H1 (cell line): Measurements from ENCODE around the gene RPP25L. TPM values are rescaled to one million over a fixed set of nuclear protein-coding genes. Genes with fewer than 3 reads are reported as not detected.

Experiments
- CTCF ChIA-PET: fragments of 300-600 bp; sonication (Branson Sonifier 250); formaldehyde crosslinking; loops from one replicate; lab custom pipeline; 2021; ENCODE audit not compliant: partially characterized antibody; lab: Charles Lee
- POLR2A ChIA-PET: fragments of 300-600 bp; sonication (Branson Sonifier 250); formaldehyde crosslinking; loops from one replicate; lab custom pipeline; 2021; ENCODE audit warnings: inconsistent platforms; ENCODE audit not compliant: partially characterized antibody; lab: Charles Lee
- DNase-seq, 2 experiments: peaks; one replicate each; pipeline versions ENCODE4 v3.0.0 to v3.0.0-alpha.2; 2010 to 2022; ENCODE audit warnings: low spot score in 2 of 2, low read depth in 1 of 2, mixed read lengths in 1 of 2
- FAIRE-seq: peaks from 2 replicates; lab custom pipeline; 2011; peaks lifted over from hg19 to GRCh38; lab: Jason Lieb, UNC
- H2AFZ ChIP-seq: 2 replicates; pipeline ENCODE4 v1.8.1; 2012; ENCODE audit warnings: low read length, inconsistent platforms
- H2AK5ac ChIP-seq: 2 replicates; pipeline ENCODE4 v1.6.1; 2013; ENCODE audit warnings: low read depth, low read length
- H2BK120ac ChIP-seq: replicated peaks from 2 replicates; pipeline ENCODE3; 2013; ENCODE audit warnings: low read depth, low read length, inconsistent platforms
- H2BK12ac ChIP-seq: 2 replicates; pipeline ENCODE4 v1.6.1; 2013; ENCODE audit warnings: low read depth, low read length
- H2BK15ac ChIP-seq: 2 replicates; pipeline ENCODE4 v1.6.1; 2013; ENCODE audit warnings: low read length
- H2BK20ac ChIP-seq: 2 replicates; pipeline ENCODE4 v1.6.1; 2013; ENCODE audit warnings: low read length
- H2BK5ac ChIP-seq: 2 replicates; pipeline ENCODE4 v1.6.1; 2013; ENCODE audit warnings: low read depth, low read length
- H3K14ac ChIP-seq: 2 replicates; pipeline ENCODE4 v1.6.1; 2013; ENCODE audit warnings: inconsistent platforms; ENCODE audit not compliant: insufficient read length
- H3K18ac ChIP-seq: 2 replicates; pipeline ENCODE4 v1.6.1; 2013; ENCODE audit warnings: low read length; ENCODE audit errors: extremely low read depth
- H3K23ac ChIP-seq: 2 replicates; pipeline ENCODE4 v1.6.1; 2013; ENCODE audit warnings: inconsistent platforms; ENCODE audit not compliant: insufficient read length
- H3K23me2 ChIP-seq: 2 replicates; pipeline ENCODE4 v1.6.1; 2013; ENCODE audit warnings: low read depth, low read length
- H3K27ac ChIP-seq: 2 replicates; pipeline ENCODE4 v1.6.1; 2011; ENCODE audit warnings: low read depth, low read length, inconsistent platforms
- H3K27me3 ChIP-seq, 4 experiments: replicated peaks in 1 of 4; 1 replicate in 1 of 4; 2 replicates in 3 of 4; pipeline versions ENCODE4 v1.6.1 to v1.8.1; 2011 to 2013; ENCODE audit warnings: low read length in 3 of 4, mild to moderate bottlenecking in 3 of 4, inconsistent platforms in 2 of 4, mixed read lengths in 2 of 4, moderate library complexity in 1 of 4; ENCODE audit not compliant: control insufficient read depth in 3 of 4, insufficient read depth in 3 of 4; ENCODE audit errors: extremely low read depth in 1 of 4
- H3K36me3 ChIP-seq, 4 experiments: 2 replicates each; pipeline versions ENCODE4 v1.6.1 to v1.8.1; 2011 to 2013; ENCODE audit warnings: mild to moderate bottlenecking in 4 of 4, low read length in 3 of 4, moderate library complexity in 2 of 4, control low read depth in 1 of 4, inconsistent platforms in 1 of 4; ENCODE audit not compliant: insufficient read depth in 4 of 4, control insufficient read depth in 2 of 4
- H3K4ac ChIP-seq: replicated peaks from 2 replicates; pipeline ENCODE3; 2013; ENCODE audit warnings: low read length, low read depth, mixed read lengths, inconsistent platforms; ENCODE audit not compliant: insufficient read length
- H3K4me1 ChIP-seq, 4 experiments: replicated peaks in 1 of 4; 1 replicate in 1 of 4; 2 replicates in 3 of 4; pipeline versions ENCODE4 v1.6.1 to v1.8.1; 2011 to 2013; ENCODE audit warnings: low read length in 3 of 4, inconsistent platforms in 2 of 4, mixed read lengths in 1 of 4; ENCODE audit not compliant: insufficient read depth in 4 of 4, control insufficient read depth in 3 of 4
- H3K4me2 ChIP-seq, 2 experiments: 2 replicates each; pipeline versions ENCODE4 v1.6.1 to v1.8.1; 2011 to 2013; ENCODE audit warnings: low read depth in 2 of 2, low read length in 2 of 2, control low read depth in 1 of 2, inconsistent platforms in 1 of 2, mild to moderate bottlenecking in 1 of 2; ENCODE audit not compliant: insufficient read depth in 1 of 2
- H3K4me3 ChIP-seq, 4 experiments: fragments of 200-600, 300-600 bp in 1 of 4; sonication (generic), shearing (Covaris generic), sonication (Bioruptor Twin) in 1 of 4; 2 replicates each; pipeline versions ENCODE4 v1.5.1 to v1.8.1; 2011 to 2016; ENCODE audit warnings: low read length in 4 of 4, low read depth in 3 of 4, control low read depth in 2 of 4, inconsistent platforms in 2 of 4, mild to moderate bottlenecking in 2 of 4, mixed read lengths in 1 of 4, moderate library complexity in 1 of 4; ENCODE audit not compliant: insufficient read depth in 2 of 4; ENCODE audit errors: extremely low read depth in 1 of 4
- H3K56ac ChIP-seq: replicated peaks from 2 replicates; pipeline ENCODE3; 2013; ENCODE audit warnings: low read depth, mild to moderate bottlenecking, mixed read lengths, low read length, inconsistent platforms; ENCODE audit not compliant: insufficient read length
- H3K79me1 ChIP-seq: 2 replicates; pipeline ENCODE4 v1.6.1; 2013; ENCODE audit warnings: low read depth, low read length, control low read depth
- H3K79me2 ChIP-seq, 2 experiments: 2 replicates each; pipeline versions ENCODE4 v1.6.1 to v1.8.1; 2012 to 2013; ENCODE audit warnings: low read length in 2 of 2, mild to moderate bottlenecking in 2 of 2, inconsistent platforms in 1 of 2; ENCODE audit not compliant: insufficient read depth in 2 of 2, control insufficient read depth in 1 of 2
- H3K9ac ChIP-seq, 4 experiments: replicated peaks in 1 of 4; 1 replicate in 1 of 4; 2 replicates in 3 of 4; pipeline versions ENCODE4 v1.6.1 to v1.8.1; 2011 to 2013; ENCODE audit warnings: low read depth in 3 of 4, low read length in 3 of 4, control low read depth in 2 of 4, mild to moderate bottlenecking in 2 of 4, moderate library complexity in 2 of 4, inconsistent platforms in 1 of 4; ENCODE audit errors: extremely low read depth in 1 of 4
- H3K9me3 ChIP-seq, 2 experiments: 2 replicates each; pipeline versions ENCODE4 v1.6.1 to v1.8.1; 2012 to 2013; ENCODE audit warnings: mild to moderate bottlenecking in 2 of 2, moderate library complexity in 2 of 2, control low read depth in 1 of 2, inconsistent platforms in 1 of 2, low read depth in 1 of 2, low read length in 1 of 2, mixed read lengths in 1 of 2; ENCODE audit not compliant: insufficient read depth in 2 of 2
- H4K20me1 ChIP-seq, 2 experiments: replicated peaks in 1 of 2; 2 replicates each; pipeline versions ENCODE3 to v1.8.1; 2011 to 2013; ENCODE audit warnings: inconsistent platforms in 2 of 2, low read length in 2 of 2, mild to moderate bottlenecking in 1 of 2; ENCODE audit not compliant: insufficient read depth in 2 of 2, control insufficient read depth in 1 of 2
- H4K5ac ChIP-seq: 2 replicates; pipeline ENCODE4 v1.6.1; 2013; ENCODE audit warnings: low read length, low read depth, mixed read lengths, inconsistent platforms; ENCODE audit not compliant: insufficient read length
- H4K8ac ChIP-seq: 2 replicates; pipeline ENCODE4 v1.8.0; 2013; ENCODE audit warnings: mild to moderate bottlenecking, moderate library complexity, low read length, inconsistent platforms; ENCODE audit not compliant: insufficient read depth; ENCODE audit errors: extremely low read depth
- H4K91ac ChIP-seq: replicated peaks from 2 replicates; pipeline ENCODE3; 2013; ENCODE audit warnings: low read length, mixed read lengths, inconsistent platforms; ENCODE audit not compliant: insufficient read length
- ASH2L ChIP-seq: fragments of 200-600, 300-600 bp; sonication (generic); IDR thresholded peaks from one replicate; pipeline ENCODE4 v1.7.1; 2017; ENCODE audit warnings: low read length
- CREB1 ChIP-seq: IDR thresholded peaks from 2 replicates; pipeline ENCODE4 v1.6.1; 2012; ENCODE audit warnings: inconsistent platforms
- EGR1 ChIP-seq: IDR thresholded peaks from 2 replicates; pipeline ENCODE4 v1.6.1; 2011; ENCODE audit warnings: low read depth, low read length, borderline replicate concordance
- EZH2 ChIP-seq: fragments of 200-600 bp; sonication (generic); IDR thresholded peaks from 2 replicates; pipeline ENCODE4 v1.7.1; 2012; ENCODE audit warnings: low read depth, mild to moderate bottlenecking, moderate library complexity, low read length, inconsistent platforms; ENCODE audit not compliant: severe bottlenecking
- HDAC2 ChIP-seq, 2 experiments: fragments of 300-600 bp in 1 of 2; sonication (generic) in 1 of 2; IDR thresholded peaks; 2 replicates each; pipeline ENCODE4 v1.6.1; 2011 to 2012; ENCODE audit warnings: low read depth in 2 of 2, low read length in 2 of 2, mild to moderate bottlenecking in 2 of 2, moderate library complexity in 2 of 2, borderline replicate concordance in 1 of 2, inconsistent platforms in 1 of 2
- JUND ChIP-seq: IDR thresholded peaks from 2 replicates; pipeline ENCODE4 v1.6.1; 2011; ENCODE audit warnings: mild to moderate bottlenecking, improper control_type of control experiment, low read length
- POLR2A ChIP-seq, 2 experiments: IDR thresholded peaks; 1 replicate in 1 of 2; 2 replicates in 1 of 2; pipeline ENCODE4 v1.6.1; 2011; ENCODE audit warnings: low read depth in 2 of 2, low read length in 2 of 2, mild to moderate bottlenecking in 2 of 2; ENCODE audit errors: control extremely low read depth in 1 of 2
- RBBP5 ChIP-seq: IDR thresholded peaks from 2 replicates; pipeline ENCODE4 v1.7.1; 2012; ENCODE audit warnings: low read depth, mild to moderate bottlenecking, inconsistent platforms, low read length, moderate library complexity, borderline replicate concordance
- TAF7 ChIP-seq: optimal IDR thresholded peaks from 2 replicates; pipeline ENCODE3; 2011; ENCODE audit warnings: low read depth, mild to moderate bottlenecking, inconsistent platforms, low read length, moderate library complexity, borderline replicate concordance
- TCF12 ChIP-seq: IDR thresholded peaks from 2 replicates; pipeline ENCODE4 v1.6.1; 2011; ENCODE audit warnings: low read depth, mild to moderate bottlenecking, low read length
- WGBS, 2 experiments: shearing (Covaris generic) in 1 of 2; methylation state at CpG; one replicate each; pipeline versions ENCODE4 v1.1.6 to v1.1.7; 2013 to 2015; ENCODE audit warnings: low lambda C conversion rate in 2 of 2, mixed read lengths in 2 of 2, inconsistent platforms in 1 of 2, low coverage in 1 of 2, missing lambda C conversion rate in 1 of 2; ENCODE audit not compliant: insufficient replicate concordance in 2 of 2, insufficient coverage in 1 of 2, insufficient read length in 1 of 2; ENCODE audit errors: extremely low coverage in 1 of 2, missing lambda C conversion rate in 1 of 2; 5-methylcytosine and 5-hydroxymethylcytosine counted together
- polyA plus RNA-seq, 7 experiments: library from polyadenylated mRNA; depleted of rRNA in 3 of 7; stranded (reverse) in 5 of 7; unstranded in 2 of 7; fragments of >200 nt in 5 of 7; fragments of 200-250 nt in 2 of 7; gene quantifications; 1 replicate in 5 of 7; 2 replicates in 1 of 7; 4 replicates in 1 of 7; pipeline versions ENCODE4 v1.2.1 to v1.2.3, GENCODE V29; 2011 to 2013; ENCODE audit warnings: missing spikeins in 2 of 7, mixed read lengths in 2 of 7
- total RNA-seq: library from RNA; stranded (reverse); fragmentation: NEBNext Ultra II Directional; extraction: Animal tissue kit (Norgen Biotek cat#: 25700); gene quantifications from 2 replicates; pipeline ENCODE4 v1.2.1, GENCODE V29; 2021

The RPP25L gene
- total and polyA plus RNA-seq, 2 of the 8 experiments (the other 6 are each of a cell fraction or from before 2014, with no cell fraction given): 21.6 to 75.0 TPM

GRCh38 chr9:34572628-34573027 lies 39.3 kb downstream of the RPP25L start:
- H4K8ac ChIP-seq: no peak overlapping the region

More at GRCh38 chr9:34572628-34573027, 39.3 kb downstream of the RPP25L start:
- H4K5ac ChIP-seq: no peak overlapping the region
- H3K36me3 ChIP-seq: no peaks in the 10 kb centered on the region
- H3K18ac ChIP-seq: no peak overlapping the region
- H2BK12ac ChIP-seq: no peak overlapping the region
- H3K27ac ChIP-seq: no peak overlapping the region
- peaks cover 6% of the 10 kb centered on the region; the same call in 1 of the 2 replicates for H3K23me2 ChIP-seq
- FAIRE-seq (no peak), DNase-seq (no peak)
- no peak overlapping the region for H4K91ac ChIP-seq
- no peak overlapping the region for H3K4me2 ChIP-seq
- no peak overlapping the region for H2BK15ac ChIP-seq
- H3K27me3 ChIP-seq: peaks cover 0 to 28% (median 21%) of the 10 kb centered on the region in 4 experiments; a peak in 6 of 7 replicates
- WGBS, 2 experiments: 82% methylated on average over 6 of the region's 6 CpGs; no CpG with 5 or more reads in 1 of the 2 experiments
- H3K4me1 ChIP-seq: peaks cover 16 to 53% (median 26%) of the 10 kb centered on the region in 4 experiments
- no peak overlapping the region for H2BK120ac ChIP-seq
- ChIA-PET POLR2A (no interaction called here), CTCF (interaction anchor here (1.4 to 13.8 kb wide), 3 partner anchors 13 to 48 kb away, joined by 3 to 241 read pairs (median 3); no protein-coding TSS in a partner anchor)
- no peak overlapping the region for H3K23ac ChIP-seq
- TF ChIP-seq ASH2L: no peak
- TF ChIP-seq TAF7: no peak
- TF ChIP-seq EZH2: no peak
- no peak for TF ChIP-seq JUND
- TF ChIP-seq CREB1: no peak
- no peak for TF ChIP-seq HDAC2 (IDR thresholded peaks at IDR 0.05; ENCODE audit: borderline replicate concordance in 1 of 2, low read depth in 2 of 2, low read length in 2 of 2)
- no peak for TF ChIP-seq RBBP5
- no peak for TF ChIP-seq EGR1
- no peak for TF ChIP-seq POLR2A (IDR thresholded peaks at IDR 0.05; ENCODE audit: control extremely low read depth in 1 of 2, low read depth in 2 of 2, low read length in 2 of 2)
- TF ChIP-seq TCF12: no peak
- H2BK5ac ChIP-seq: no peak overlapping the region
- no peak overlapping the region for H3K14ac ChIP-seq
- H3K79me2 ChIP-seq: no peaks in the 10 kb centered on the region
- no peak overlapping the region for H2AK5ac ChIP-seq
- no peak overlapping the region for H3K9ac ChIP-seq
- peaks cover 0 to 2% of the 10 kb centered on the region in 2 experiments for H4K20me1 ChIP-seq
- no peak overlapping the region for H2AFZ ChIP-seq
- H3K79me1 ChIP-seq: no peaks in the 10 kb centered on the region
- H3K4ac ChIP-seq: no peak overlapping the region
- H3K4me3 ChIP-seq: no peak overlapping the region
- no peak overlapping the region for H3K56ac ChIP-seq
- no peaks in the 10 kb centered on the region for H3K9me3 ChIP-seq
- H2BK20ac ChIP-seq: no peak overlapping the region
